IPS-11a (cell line): Measurements from ENCODE around the gene WDR89.
"Not testable (repeated sequence)": the region's sequence is repeated elsewhere in the genome, so short reads cannot be mapped to it uniquely, and the experiment has no call there.

Experiments
- H3K4me3 ChIP-seq: one replicate; pipeline ENCODE4 v1.5.1; 2013; ENCODE audit warnings: low read depth, low read length, control low read depth

The WDR89 gene

DNA sequence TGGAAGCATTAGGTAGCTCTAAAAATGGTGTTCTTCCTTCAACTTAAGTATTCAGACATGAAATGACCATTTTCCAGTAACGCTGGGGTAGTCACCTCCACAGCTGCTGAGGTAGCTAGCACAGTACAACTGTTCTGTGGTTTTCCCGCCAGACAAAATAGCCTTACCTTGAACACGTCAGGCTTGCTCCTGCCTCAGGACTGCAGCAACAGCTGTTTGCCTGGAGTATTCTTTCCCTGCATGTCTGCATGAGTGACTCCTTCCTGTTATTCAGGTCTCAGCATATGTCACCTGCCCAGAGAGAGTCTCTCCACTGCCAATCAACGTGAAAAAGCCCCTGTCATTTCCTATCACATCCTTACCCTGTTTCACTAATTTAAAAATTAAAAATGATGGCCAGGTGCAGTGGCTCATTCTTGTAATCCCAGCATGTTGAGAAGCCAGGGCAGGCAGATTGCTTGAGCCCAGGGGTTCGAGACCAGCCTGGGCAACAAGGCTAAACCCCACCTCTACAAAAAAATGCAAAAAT is 37.9 kb downstream of the WDR89 start:
- no peak overlapping the region for H3K4me3 ChIP-seq

DNA sequence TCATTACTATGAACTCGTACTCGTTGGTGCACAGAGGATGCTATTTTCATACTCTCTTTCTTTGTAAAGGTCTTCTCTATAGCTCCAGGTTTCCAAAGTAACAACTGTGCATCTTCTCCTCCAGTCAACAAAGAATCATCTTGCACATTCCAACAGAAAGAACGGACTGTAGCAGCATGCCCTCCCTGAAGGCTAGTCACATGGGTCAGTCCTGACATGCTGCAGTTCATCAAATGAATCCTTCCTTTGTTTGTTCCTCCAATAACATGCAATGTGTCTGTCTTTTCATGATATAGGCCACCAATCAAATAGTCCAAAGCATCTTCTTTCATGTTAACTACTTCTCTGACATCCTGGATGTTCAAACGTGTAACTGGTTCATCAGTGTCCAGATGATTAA is 42.9 kb downstream of the WDR89 start:
- H3K4me3 ChIP-seq = no peak overlapping the region

DNA sequence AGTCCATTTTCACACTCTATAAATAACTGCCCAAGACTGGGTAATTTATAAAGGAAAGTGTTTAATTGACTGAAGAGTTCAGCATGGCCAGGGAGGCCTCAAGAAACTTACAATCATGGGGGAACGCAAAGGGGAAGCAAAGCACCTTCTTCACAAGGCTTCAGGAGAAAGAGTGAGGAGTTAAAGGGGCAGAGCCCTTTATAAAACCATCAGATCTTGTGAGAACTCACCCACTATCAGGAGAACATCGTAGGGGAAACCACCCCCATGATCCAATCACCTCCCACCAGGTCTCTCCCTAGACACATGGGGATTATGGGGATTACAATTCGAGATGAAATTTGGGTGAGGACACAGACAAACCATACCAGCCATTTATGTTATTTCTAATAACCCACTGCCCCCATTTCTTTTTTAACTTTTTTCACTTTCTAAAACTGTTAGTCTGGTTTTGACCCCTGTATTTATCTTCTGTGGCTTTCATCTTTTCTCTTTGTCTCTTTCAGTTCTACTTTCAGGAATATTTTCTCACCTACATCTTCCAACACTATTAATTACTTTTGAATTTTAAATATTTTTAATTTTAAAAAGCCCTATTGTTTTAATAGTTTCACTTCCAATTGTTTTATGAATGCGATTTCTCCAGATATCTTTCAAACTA is 44.5 kb downstream of the WDR89 start:
- no peak overlapping the region for H3K4me3 ChIP-seq

- no peak overlapping the region for H3K4me3 ChIP-seq
Observed at GRCh38 chr14:63594455-63595372, 47.0 kb downstream of the WDR89 start.

GRCh38 chr14:63583046-63583445 is 58.6 kb downstream of the WDR89 start:
- not testable (repeated sequence) for H3K4me3 ChIP-seq

- no peak overlapping the region for H3K4me3 ChIP-seq
Observed at GRCh38 chr14:63581491-63581890, 60.2 kb downstream of the WDR89 start.

GRCh38 chr14:63578300-63578699 is 63.4 kb downstream of the WDR89 start:
- no peak overlapping the region for H3K4me3 ChIP-seq

GRCh38 chr14:63573581-63573980 is 68.1 kb downstream of the WDR89 start:
- no peak overlapping the region for H3K4me3 ChIP-seq

DNA sequence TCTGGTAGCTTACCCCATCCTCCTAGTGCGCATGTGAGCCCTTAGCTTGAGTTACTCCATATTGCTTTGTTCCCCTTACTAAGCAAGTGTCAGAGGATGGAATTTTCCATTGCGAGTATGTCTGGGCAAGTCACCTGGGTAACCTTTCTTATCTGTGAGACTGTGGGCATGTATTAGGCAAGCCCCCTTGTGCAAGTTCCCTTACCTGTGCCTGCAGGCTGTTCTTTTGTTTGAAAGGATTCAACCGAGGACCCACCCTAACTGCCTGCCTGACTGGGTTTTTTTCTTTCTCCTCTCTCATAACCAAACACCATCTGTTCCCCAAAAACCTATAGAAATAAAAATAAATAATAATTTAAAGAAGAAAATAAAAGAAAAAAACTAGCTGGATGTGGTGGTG is 76.2 kb downstream of the WDR89 start:
- H3K4me3 ChIP-seq = no peak overlapping the region

DNA sequence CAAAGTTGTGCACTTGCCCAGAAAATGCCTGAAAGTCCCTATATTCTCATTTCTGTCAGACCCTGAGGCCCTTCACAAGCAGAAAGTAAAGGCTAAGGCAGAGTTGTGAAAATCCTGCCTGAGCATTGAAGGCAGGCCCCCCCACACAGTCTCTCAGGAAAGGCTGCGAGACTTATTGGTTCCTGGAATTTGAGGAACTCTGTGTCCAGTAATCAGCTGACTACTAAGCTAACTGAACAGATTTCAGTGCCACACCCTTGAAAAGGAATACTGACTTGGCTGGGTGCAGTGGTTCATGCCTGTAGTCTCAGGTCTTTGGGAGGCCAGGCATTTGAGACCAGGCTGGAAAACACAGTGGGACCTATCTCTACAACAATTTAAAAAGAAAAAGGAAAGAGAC is 77.4 kb downstream of the WDR89 start:
- no peak overlapping the region for H3K4me3 ChIP-seq

- no peak overlapping the region for H3K4me3 ChIP-seq
Observed at GRCh38 chr14:63563370-63564026, 78.2 kb downstream of the WDR89 start.

- H3K4me3 ChIP-seq = no peak overlapping the region
Observed at GRCh38 chr14:63562405-63562804, 79.3 kb downstream of the WDR89 start.

DNA sequence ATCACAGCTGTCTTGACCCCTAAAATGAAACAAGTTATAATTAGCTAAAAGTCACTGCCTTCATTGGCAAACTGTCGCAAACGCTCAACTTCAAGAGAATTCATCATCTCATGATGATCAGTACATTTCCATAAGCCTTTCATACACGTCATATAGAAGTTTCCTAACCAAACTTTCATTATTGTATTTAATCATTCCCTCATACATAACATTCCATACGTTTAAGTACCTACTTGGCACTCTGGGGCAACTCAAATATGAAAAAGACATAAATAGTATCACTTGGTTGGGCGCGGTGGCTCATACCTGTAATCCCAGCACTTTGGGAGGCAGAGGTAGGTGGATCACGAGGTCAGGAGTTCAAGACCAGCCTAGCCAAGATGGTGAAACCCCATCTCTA is 86.1 kb downstream of the WDR89 start:
- no peak overlapping the region for H3K4me3 ChIP-seq

GRCh38 chr14:63551332-63551731 is 90.3 kb downstream of the WDR89 start:
- no peak overlapping the region for H3K4me3 ChIP-seq

DNA sequence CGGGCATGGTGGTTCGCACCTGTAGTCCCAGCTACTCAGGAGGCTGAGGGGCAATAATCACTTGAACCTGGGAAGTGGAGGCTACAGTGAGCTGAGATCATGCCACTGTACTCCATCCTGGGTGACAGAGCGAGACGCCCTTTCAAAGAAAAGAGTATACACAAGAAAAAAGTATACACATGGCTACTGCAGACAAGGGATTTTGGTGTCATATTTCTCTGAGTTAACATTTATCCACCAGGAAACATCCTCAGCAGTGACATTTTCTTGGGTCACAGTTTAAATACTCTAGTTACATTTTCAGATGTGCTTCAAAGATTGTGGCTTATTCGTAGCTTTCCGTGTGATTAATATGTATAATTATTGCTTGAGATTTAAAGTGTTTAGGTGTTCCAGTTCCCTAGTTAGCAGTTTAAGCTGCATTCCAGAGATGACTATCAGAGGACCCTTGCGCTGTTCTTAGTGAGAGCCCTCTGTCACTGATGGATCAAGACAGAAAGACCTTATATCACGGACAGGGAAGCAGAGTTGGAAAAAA is 93.8 kb downstream of the WDR89 start:
- no peak overlapping the region for H3K4me3 ChIP-seq
